HG03457 (cell line): ENCODE results near the gene TRAK1.
"Not testable (repeated sequence)": the region's sequence is repeated elsewhere in the genome, so short reads cannot be mapped to it uniquely, and the experiment has no call there.

Source experiments
- ATAC-seq: cut with Tn5 transposase; IDR thresholded peaks from one replicate; pipeline ENCODE4 v1.9.1; 2021; ENCODE audit warnings: moderate number of reproducible peaks; ENCODE audit not compliant: unreplicated experiment

The TRAK1 gene

GRCh38 chr3:42095540-42095939, 4.4 kb downstream of the TRAK1 start:
- no peak for ATAC-seq

DNA sequence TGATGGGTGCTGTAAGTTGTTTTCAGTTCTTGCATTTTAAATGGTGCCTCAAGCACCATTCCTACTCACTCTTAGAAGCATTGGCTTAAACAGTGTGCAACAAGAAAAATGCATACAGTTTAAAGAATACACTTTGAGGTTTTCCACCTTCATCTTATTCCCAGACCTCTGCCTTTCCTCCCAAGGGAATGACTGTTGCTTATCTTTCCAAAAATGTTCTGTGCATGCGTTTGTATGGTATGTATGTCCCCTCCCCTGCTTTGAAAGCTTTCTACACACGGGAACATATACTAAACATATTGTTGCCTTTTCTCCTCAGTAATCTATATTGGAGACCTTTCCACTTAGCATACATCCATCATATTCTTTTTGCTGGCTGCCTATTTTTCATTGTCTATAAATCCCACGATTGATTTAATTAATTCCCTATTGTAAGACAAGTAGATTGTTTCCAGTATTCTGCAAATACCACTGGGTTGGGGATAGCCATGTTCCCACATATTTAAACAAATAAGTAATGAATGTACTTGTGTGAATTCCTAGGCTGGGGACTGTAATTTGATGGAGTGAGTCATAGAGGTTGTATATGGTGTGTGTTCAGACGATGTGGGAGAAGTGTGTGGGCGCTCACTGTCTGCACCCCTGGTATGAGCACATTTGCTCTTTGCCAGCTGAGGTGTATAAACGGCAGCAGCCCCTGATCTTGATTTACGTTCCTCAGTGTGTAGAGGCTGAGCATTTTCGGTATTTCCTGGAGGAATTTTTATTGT, 5.8 kb downstream of the TRAK1 start:
- ATAC-seq = no peak

DNA sequence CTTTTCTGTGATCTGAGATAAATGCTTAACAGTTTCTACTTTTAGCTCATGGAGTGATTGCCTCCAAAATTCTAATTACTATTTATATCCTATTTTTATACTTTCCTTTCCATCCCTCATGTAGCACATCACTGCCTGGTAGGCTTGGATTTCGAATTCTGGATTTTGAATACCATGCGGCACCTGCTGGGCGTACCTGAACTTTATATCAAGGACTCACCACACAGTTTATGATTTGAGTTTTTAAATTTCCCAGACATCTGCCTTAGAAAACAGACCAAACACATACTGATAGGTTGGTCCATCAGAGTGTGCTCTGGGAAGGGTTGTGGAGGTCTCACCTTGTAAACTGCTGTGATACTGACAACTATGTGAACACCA, 6.4 kb downstream of the TRAK1 start:
- ATAC-seq = no peak

GRCh38 chr3:42098171-42098570, 7.0 kb downstream of the TRAK1 start:
- no peak for ATAC-seq

GRCh38 chr3:42099020-42099765, 8.0 kb downstream of the TRAK1 start:
- ATAC-seq = no peak

- ATAC-seq = no peak
Measured at GRCh38 chr3:42101048-42101447, 9.9 kb downstream of the TRAK1 start.

DNA sequence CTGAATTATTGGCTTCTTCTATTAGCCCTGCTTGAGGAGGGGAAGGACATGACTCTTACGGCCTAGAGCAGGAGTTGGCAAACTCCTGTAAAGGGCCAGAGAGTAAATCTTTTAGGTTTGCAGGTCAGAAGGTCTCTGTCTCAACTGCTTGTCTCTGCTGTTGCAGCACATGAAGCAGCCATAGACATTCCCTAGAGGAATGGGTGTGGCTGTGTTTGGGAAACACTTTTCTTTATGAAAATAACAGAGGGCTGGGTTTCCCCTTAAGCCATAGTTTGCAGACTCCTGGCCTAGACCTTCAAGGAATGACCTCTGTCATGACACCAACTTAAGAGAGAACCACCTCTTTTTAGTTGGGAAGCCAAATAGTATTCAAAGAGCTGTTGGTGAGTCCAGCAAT, 10.3 kb downstream of the TRAK1 start:
- no peak for ATAC-seq

DNA sequence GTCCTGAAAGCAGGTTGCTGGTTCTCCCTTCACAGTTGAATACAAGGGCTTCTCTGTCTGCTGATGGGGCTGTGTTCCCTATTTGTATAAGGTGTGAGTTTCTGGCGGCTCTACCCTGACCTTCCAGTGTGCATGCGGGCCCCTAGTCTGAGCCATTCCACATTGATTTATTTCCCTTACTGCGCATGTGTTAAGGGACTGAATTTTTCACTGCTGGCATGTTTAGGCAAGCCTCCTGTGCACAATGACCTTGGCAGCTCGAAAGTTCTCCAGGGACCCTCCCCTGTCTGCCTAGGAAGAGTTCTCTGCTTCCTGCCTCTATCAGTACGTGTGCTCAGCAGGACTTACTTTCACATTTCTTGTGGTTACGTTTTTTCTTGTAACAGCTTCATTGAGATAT, 11.4 kb downstream of the TRAK1 start:
- ATAC-seq = no peak

GRCh38 chr3:42103921-42104665, 12.9 kb downstream of the TRAK1 start:
- not testable (repeated sequence) for ATAC-seq

GRCh38 chr3:42105994-42106393, 14.8 kb downstream of the TRAK1 start:
- ATAC-seq = not testable (repeated sequence)

- ATAC-seq = no peak
Measured at GRCh38 chr3:42106646-42107045, 15.5 kb downstream of the TRAK1 start.

GRCh38 chr3:42110631-42111030, 19.5 kb downstream of the TRAK1 start:
- ATAC-seq = no peak

- ATAC-seq = no peak
Measured at GRCh38 chr3:42114130-42114725, 23.1 kb downstream of the TRAK1 start.

DNA sequence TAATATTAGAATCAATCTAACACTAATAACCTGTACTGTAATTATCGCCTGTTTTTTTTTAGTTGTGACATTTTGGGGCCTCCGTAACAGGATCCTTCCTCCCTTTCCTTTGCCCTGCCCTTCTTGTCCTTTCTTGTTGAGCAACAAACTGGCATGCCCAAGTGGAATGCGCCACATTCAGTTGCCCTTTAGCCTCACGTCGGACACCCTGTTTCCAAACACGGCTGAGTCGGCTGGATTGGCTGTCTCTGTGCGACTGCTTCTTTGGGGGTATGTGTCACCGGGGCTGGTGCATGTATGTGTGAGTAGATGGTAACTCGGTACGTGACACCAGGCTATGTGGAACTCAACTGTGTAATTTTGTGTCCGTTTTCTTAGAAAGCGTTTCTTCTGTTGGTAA, 24.1 kb downstream of the TRAK1 start:
- no peak for ATAC-seq

GRCh38 chr3:42115946-42116345, 24.8 kb downstream of the TRAK1 start:
- ATAC-seq = no peak

DNA sequence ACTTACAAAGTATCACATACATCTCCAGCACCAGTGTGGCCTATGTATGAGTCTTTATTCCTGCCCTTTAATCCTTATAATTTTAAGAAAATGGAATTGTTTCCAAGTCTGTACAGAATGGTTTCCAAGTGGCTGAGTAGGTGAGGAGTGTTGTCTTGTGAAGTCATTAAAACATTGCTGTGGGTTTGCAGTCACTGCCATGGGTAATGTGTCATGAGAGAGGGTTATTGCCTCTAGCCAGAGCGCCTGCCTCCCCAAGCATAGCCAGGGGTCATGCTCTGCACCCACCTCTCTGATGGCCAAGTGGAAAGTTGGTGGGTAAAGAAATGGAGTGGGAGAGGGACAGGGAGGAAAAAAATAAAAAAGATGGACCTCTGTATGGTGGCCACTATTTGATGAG, 25.3 kb downstream of the TRAK1 start:
- ATAC-seq = no peak

GRCh38 chr3:42117175-42118008, 26.2 kb downstream of the TRAK1 start:
- ATAC-seq = no peak

DNA sequence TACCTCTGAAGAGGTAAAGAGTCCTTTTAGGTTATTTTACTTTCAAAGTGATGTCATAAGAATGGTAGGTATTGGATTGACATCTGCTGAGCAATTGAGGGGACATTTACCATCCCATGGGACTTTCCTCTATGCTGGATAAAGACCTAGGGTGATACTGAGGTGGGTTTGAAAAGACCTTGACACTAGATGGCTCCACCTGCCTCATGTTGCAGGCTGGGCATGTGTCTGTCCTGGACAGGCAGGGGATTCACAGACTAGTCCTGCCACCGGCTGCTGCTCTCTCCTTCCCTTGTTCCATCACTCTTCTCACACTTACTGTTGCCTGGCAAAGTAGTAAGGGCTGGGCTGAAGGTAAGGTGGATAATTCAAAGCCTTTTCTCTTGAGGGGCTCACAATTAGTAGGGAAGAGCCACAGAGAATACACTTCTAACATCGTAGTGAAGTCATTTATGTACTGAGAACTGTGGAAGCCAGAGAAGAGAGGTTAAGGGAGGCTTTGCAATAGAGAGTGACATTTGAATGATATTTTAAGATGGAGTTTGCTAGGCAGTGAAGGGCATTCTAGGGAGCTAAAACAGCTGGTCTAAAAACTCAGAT, 27.7 kb downstream of the TRAK1 start:
- ATAC-seq = peak; percentile 64

GRCh38 chr3:42119561-42120355, 28.6 kb downstream of the TRAK1 start:
- no peak for ATAC-seq
